ENCODE data around the gene HNRNPDL.
"Not testable (repeated sequence)": the region's sequence is repeated elsewhere in the genome, so short reads cannot be mapped to it uniquely, and the experiment has no call there.

Gene HNRNPDL

DNA sequence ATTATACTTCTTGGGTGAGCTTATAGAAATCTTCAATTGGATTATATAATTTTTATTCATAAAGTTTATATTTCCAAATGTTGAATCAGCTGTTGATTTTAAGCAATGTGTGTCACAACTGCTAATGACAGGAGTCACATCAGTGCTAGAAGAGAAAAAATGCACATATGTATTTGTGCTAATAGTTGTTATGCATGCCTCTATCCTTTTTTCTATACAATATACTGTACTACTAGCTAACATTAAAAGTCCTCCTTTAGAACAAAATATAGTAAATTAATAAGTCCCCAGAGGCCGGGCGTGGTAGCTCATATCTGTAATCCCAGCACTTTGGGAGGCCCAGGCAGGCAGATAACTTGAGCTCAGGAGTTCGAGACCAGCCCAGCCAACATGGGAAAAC, 32.7 kb downstream of the HNRNPDL start:
- in situ Hi-C loops (cut with MboI; ENCODE audit: low sequenced_read_pairs) = no loop called here

DNA sequence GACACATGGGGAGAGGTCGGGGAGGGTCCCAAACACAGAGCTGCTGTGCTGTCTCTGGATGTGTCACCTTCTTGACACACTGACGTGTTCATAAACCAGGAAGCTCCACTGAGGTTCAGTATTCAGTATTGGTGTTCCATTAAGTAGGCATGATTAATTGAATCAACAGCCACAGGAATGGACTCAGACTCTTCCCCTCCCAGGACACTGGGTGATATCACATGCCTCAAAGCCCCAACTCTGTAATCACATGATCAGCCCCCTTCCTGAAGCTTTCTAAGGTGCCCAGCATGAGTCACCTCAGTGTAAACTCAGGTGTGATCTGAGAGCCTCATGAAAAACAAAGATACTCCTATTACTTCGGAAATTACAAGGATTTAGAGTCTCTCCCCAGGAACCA, 35.4 kb downstream of the HNRNPDL start:
- in situ Hi-C loops (cut with MboI; ENCODE audit: low sequenced_read_pairs) = no loop called here

DNA sequence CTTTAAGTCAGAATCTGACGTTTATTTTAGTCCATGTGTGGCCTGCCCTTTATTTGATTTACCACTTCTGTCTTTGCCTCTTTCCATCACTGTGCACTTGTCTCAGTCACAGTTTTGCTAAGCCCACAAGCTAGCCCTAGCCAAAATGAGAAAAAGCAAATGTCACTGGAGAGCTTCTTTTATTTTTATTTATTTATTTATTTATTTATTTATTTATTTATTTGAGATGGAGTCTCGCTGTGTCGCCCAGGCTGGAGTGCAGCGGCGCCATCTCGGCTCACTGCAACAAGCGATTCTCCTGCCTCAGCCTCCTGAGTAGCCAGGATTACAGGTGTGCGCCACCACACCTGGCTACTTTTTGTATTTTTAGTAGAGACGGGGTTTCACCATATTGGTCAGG, 40.2 kb downstream of the HNRNPDL start:
- in situ Hi-C loops (cut with MboI; ENCODE audit: low sequenced_read_pairs) = not testable (repeated sequence)

DNA sequence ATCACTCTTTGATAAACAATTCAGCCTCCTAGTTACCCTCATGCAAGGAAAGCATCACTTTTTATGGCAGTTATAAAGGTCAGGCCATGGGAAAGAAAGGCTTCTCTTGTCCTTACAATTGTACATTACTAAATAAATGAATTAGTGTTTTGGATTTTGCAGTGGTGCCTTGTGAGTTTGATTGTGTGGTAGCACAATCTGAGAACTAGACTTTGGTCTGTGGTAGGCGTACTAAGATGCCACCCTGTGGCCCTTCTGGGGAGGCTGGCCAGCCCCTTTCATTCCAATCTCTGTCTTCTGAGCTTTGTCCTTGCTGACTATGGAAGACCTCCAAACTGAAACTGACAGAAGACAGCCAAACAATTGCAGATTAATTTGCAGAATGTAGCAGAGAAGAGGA, 41.9 kb downstream of the HNRNPDL start:
- in situ Hi-C loops (cut with MboI; ENCODE audit: low sequenced_read_pairs) = no loop called here

DNA sequence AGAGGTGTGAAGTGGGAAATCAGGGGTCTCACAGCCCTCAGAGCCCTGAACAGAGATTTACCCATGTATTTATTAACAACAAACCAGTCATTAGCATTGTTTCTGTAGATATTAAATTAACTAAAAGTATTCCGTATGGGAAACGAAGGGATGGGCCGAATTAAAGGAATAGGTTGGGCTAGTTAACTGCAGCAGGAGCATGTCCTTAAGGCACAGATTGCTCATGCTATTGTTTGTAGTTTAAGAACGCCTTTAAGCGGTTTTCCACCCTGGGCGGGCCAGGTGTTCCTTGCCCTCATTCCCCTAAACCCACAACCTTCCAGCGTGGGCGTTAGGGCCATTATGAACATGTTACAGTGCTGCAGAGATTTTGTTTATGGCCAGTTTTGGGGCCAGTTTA, 44.0 kb downstream of the HNRNPDL start:
- in situ Hi-C loops (cut with MboI; ENCODE audit: low sequenced_read_pairs) = not testable (repeated sequence)

DNA sequence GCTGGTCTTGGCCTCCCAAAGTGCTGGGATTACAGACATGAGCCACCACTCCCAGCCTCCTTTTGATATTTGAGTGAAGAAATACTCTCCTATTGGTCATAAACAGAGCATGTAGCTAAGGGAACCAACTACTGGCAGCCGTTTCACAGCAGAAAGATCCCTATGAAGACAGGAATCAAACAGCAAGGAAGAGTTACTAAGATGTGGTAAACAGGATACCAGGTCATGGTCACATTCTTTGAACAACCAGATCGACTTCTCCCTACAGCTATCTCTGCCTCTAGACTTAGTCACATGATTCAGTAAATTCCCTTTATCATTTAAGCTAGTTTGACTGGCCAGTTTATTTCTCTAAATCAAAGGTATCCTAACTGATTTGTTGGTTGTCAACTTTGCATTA, 47.5 kb downstream of the HNRNPDL start:
- in situ Hi-C loops (cut with MboI; ENCODE audit: low sequenced_read_pairs) = no loop called here

DNA sequence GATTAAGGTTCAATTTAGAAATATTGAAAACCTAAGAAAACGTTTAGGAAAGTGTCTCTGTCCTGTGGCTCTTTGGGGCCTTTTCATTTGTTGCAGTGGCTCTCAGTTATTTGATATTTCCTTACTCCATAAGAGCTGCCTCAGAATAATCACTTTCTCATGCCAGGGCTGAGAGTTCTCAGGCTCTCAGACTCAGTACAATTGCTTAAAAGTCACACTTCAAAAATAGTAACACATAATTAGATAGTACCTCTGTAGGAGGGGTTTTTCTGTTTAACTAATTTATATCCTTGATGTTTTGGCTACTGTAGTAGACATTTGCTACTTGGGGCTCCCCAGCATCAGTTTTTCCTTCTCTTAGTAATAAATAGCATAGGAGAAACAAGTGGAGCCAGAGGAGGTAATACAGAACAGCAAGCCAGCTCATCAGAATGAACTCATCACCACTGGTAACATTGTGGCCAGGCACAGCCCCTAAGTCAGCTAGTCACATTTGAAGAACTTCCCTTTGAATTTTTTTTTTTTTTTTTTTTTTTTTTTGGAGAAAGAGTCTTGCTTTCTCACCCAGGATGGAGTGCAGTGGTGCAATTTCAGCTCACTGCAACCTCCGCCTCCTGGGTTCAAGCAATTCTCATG, 48.5 kb downstream of the HNRNPDL start:
- in situ Hi-C loops (cut with MboI; ENCODE audit: low sequenced_read_pairs) = no loop called here

DNA sequence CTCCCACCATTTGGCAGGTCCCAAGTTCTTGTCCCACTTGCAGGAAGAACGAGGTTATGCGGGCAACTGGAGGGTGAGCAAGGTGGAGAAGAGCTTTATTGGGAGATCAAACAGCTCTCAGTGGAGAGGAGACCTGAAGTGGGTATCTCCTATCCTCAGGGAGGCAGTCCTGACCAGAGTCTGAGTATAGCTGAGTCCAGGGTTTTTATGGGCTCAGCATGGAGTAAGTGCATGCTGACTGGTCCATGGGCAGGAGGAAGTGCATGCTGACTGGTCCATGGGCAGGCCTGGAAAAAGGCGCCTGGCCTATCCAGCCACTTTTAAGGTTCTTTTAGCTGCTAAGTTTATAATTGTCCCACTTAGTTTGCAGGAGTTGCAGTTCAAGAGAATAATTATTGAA, 49.0 kb downstream of the HNRNPDL start:
- in situ Hi-C loops (cut with MboI; ENCODE audit: low sequenced_read_pairs) = no loop called here

DNA sequence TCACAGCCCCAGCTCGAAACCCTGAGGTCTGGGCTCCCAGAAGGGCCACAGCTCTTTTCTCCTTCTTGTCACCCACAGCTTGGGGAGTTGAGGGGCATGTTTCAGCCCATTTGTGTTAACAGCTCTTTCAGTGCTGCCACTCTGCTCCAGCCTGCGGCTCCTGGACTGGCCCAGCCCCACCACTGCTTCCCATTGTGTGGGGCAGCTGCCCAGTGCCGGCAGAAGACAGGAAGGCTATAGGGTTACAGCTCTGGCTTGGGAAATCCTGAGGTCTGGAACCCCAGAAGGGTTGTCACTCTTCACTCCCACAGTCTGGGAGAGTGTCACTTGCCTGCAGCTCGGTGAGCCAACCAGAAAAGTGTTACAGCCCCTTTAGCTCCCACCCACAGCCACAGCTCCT, 49.4 kb downstream of the HNRNPDL start:
- in situ Hi-C loops (cut with MboI; ENCODE audit: low sequenced_read_pairs) = no loop called here

DNA sequence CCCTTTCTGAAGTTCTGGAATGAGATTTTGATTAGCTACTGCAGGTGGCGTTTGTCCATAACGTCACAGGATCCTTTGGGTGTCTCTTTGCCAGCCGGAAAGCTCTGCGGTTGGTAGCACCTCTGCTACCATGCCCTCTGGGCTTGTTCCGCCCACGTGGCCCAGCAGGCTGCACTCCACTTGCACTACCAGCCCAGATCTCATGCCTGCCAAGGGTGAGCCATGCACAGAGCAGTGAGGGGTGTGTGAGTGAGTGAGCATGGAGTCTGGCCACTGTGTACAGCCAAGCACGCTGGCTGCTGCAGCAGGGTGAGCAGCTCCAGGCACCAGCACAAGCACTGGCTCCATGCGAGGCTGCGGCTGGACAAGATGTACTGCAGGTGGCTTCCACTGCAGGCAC, 49.9 kb downstream of the HNRNPDL start:
- in situ Hi-C loops (cut with MboI; ENCODE audit: low sequenced_read_pairs) = no loop called here

DNA sequence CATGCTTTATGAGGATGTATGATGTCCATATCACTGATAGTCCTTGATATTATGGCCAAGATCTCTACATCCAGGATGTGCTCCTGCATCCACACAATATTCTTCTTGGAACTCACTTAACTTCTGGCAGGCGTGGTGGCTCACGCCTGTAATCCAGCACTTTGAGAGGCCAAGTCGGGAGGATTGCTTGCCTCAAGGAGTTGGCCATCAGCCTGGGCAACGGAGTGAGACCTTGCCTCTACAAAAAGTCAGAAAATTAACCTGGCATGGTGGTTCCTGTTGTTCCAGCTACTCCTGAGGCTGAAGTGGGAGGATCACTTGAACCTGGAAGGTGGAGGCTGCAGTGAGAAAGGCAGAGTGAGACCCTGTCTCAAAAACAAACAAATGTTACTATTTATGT, 54.2 kb downstream of the HNRNPDL start:
- in situ Hi-C loops (cut with MboI; ENCODE audit: low sequenced_read_pairs) = loop anchor here (5.0 kb wide), 1 partner anchor 51 kb away; no protein-coding TSS in a partner anchor

DNA sequence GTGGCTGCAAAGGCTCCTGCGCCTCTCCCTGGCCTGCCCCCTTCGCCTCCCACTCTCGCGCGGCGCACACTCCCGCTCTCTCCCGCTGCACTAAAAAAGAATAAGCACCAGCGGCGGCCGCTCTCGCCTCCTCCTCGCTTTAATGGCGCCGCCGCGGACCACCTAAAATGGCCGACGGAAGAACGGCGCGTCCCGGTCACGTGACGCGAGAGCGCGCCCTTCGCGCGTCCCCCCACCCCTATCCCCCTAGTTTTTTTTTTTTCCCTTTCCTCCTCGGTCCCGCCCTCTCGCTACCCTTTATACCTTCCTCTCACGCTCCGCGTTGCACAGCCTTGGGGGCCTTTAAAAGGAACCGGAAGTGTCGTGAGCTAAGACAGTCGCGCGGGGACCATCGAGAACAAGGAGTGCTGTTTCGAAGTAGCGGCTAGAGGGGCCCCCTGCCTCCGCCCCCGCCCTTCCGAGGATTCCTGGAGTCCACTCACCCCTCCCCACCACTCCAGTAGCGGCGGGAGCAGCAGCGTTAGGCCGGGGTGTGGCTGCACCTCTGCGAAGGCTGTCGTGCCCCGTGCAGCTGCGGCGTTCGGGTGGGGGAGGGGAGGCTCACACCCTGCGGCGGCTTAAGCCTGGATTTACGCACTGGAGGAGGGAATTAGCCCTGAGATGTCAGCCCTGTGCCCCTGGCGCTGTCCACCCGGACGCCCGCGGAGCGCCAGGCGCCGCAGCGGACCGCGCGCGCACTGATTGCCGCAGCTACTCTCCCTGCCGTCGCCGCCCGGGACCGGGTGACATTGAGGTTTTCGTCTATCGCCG, 56.2 kb downstream of the HNRNPDL start, which contains the start of gene HNRNPD:
Gene HNRNPD, minus strand, starts transcription at position 176 of the 810 bp plus-strand sequence. CDS start 313 bp downstream, outside the sequence.
- in situ Hi-C loops (cut with MboI; ENCODE audit: low sequenced_read_pairs) = no loop called here

DNA sequence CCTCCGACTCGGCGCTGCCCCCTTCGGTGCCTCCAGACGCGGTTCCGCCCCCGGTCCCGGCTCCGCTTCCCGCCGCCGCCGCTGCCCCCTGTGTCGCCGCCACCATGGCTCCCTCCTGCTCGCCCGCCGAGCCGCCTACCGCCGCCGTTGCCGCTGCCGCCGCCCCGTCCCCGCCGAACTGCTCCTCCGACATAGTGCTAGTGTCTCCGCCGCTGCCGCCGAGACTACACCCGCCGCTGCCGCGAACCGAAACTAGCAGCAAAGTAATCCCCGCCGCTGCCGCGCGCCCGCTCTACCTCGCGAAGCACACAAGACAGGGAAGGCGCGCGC, 56.8 kb downstream of the HNRNPDL start:
- in situ Hi-C loops (cut with MboI; ENCODE audit: low sequenced_read_pairs) = no loop called here
